ENCODE measurements around the gene GPC3. TPM values are rescaled to one million over a fixed set of nuclear protein-coding genes. Genes with fewer than 3 reads are reported as not detected.

Gene GPC3
- polyA plus RNA-seq, 4 donors = 980 to 2,545 (median 1,382) TPM

- no peak for DNase-seq (ENCODE audit: low read depth in 4 of 4, low spot score in 3 of 4)
Observed at GRCh38 chrX:133852837-133853356, 132.5 kb downstream of the GPC3 start.

- DNase-seq (ENCODE audit: low read depth in 4 of 4, low spot score in 3 of 4) = no peak
Observed at GRCh38 chrX:133852401-133852800, 133.0 kb downstream of the GPC3 start.

GRCh38 chrX:133850399-133850798, 135.0 kb downstream of the GPC3 start:
- DNase-seq (ENCODE audit: low read depth in 4 of 4, low spot score in 3 of 4) = no peak

GRCh38 chrX:133849676-133850075, 135.7 kb downstream of the GPC3 start:
- no peak for DNase-seq (ENCODE audit: low read depth in 4 of 4, low spot score in 3 of 4)

GRCh38 chrX:133847340-133847994, 137.9 kb downstream of the GPC3 start:
- no peak for DNase-seq (ENCODE audit: low read depth in 4 of 4, low spot score in 3 of 4)

GRCh38 chrX:133846311-133846710, 139.1 kb downstream of the GPC3 start:
- no peak for DNase-seq (ENCODE audit: low read depth in 4 of 4, low spot score in 3 of 4)

GRCh38 chrX:133840415-133840814, 145.0 kb downstream of the GPC3 start:
- no peak for DNase-seq (ENCODE audit: low read depth in 4 of 4, low spot score in 3 of 4)

- DNase-seq (ENCODE audit: low read depth in 4 of 4, low spot score in 3 of 4) = peak in 3 of 4 donors; percentile 2 to 14 (median 8)
Observed at GRCh38 chrX:133838761-133839676, 146.4 kb downstream of the GPC3 start.

- no peak for DNase-seq (ENCODE audit: low read depth in 4 of 4, low spot score in 3 of 4)
Observed at GRCh38 chrX:133837091-133837490, 148.3 kb downstream of the GPC3 start.

GRCh38 chrX:133836561-133836960, 148.8 kb downstream of the GPC3 start:
- no peak for DNase-seq (ENCODE audit: low read depth in 4 of 4, low spot score in 3 of 4)

GRCh38 chrX:133834771-133835170, 150.6 kb downstream of the GPC3 start:
- DNase-seq (ENCODE audit: low read depth in 4 of 4, low spot score in 3 of 4) = no peak

- no peak for DNase-seq (ENCODE audit: low read depth in 4 of 4, low spot score in 3 of 4)
Observed at GRCh38 chrX:133819546-133819945, 165.8 kb downstream of the GPC3 start.

- DNase-seq (ENCODE audit: low read depth in 4 of 4, low spot score in 3 of 4) = no peak
Observed at GRCh38 chrX:133818019-133818418, 167.4 kb downstream of the GPC3 start.

- no peak for DNase-seq (ENCODE audit: low read depth in 4 of 4, low spot score in 3 of 4)
Observed at GRCh38 chrX:133815496-133815895, 169.9 kb downstream of the GPC3 start.

GRCh38 chrX:133813971-133814370, 171.4 kb downstream of the GPC3 start:
- DNase-seq (ENCODE audit: low read depth in 4 of 4, low spot score in 3 of 4) = no peak

GRCh38 chrX:133812402-133812801, 173.0 kb downstream of the GPC3 start:
- no peak for DNase-seq (ENCODE audit: low read depth in 4 of 4, low spot score in 3 of 4)

GRCh38 chrX:133810925-133811324, 174.5 kb downstream of the GPC3 start:
- no peak for DNase-seq (ENCODE audit: low read depth in 4 of 4, low spot score in 3 of 4)

GRCh38 chrX:133804072-133804471, 181.3 kb downstream of the GPC3 start:
- DNase-seq (ENCODE audit: low read depth in 4 of 4, low spot score in 3 of 4) = no peak

GRCh38 chrX:133796282-133796681, 189.1 kb downstream of the GPC3 start:
- no peak for DNase-seq (ENCODE audit: low read depth in 4 of 4, low spot score in 3 of 4)

- DNase-seq (ENCODE audit: low read depth in 4 of 4, low spot score in 3 of 4) = no peak
Observed at GRCh38 chrX:133794126-133794525, 191.3 kb downstream of the GPC3 start.

GRCh38 chrX:133793626-133794025, 191.8 kb downstream of the GPC3 start:
- no peak for DNase-seq (ENCODE audit: low read depth in 4 of 4, low spot score in 3 of 4)

All from left renal pelvis (tissue), 4 donors.